MM.1S (cell line): ENCODE results near the gene PCDHA1.

Experiments used
- DNase-seq: peaks from one replicate; pipeline ENCODE4 v3.0.0-alpha.2; 2015
- H2AFZ ChIP-seq: fragments of 300-600 bp; sonication (generic); 2 replicates; pipeline ENCODE4 v1.6.0; 2016; ENCODE audit warnings: antibody characterized with exemption, low read length
- H3F3A ChIP-seq: fragments of 300-600 bp; sonication (generic); 2 replicates; pipeline ENCODE4 v1.6.1; 2016; ENCODE audit warnings: mild to moderate bottlenecking, antibody characterized with exemption, low read length, moderate library complexity, mixed read lengths; ENCODE audit not compliant: insufficient read depth
- H3K27ac ChIP-seq: fragments of 300-600 bp; sonication (generic); 2 replicates; pipeline ENCODE4 v1.5.1; 2016; ENCODE audit warnings: mild to moderate bottlenecking, low read length
- H3K27me3 ChIP-seq: fragments of 300-600 bp; sonication (generic); replicated peaks from 2 replicates; pipeline ENCODE4 v1.6.0; 2016; ENCODE audit warnings: low read length; ENCODE audit not compliant: insufficient read depth
- H3K36me3 ChIP-seq: fragments of 300-600 bp; sonication (generic); replicated peaks from 2 replicates; pipeline ENCODE4 v1.6.1; 2016; ENCODE audit warnings: mild to moderate bottlenecking, low read length, mixed read lengths; ENCODE audit not compliant: insufficient read depth
- H3K4me1 ChIP-seq: fragments of 300-600 bp; sonication (generic); 2 replicates; pipeline ENCODE4 v1.6.1; 2016; ENCODE audit warnings: low read length, mixed read lengths
- H3K4me2 ChIP-seq: fragments of 300-600 bp; sonication (generic); 2 replicates; pipeline ENCODE4 v1.6.0; 2016; ENCODE audit warnings: low read depth, low read length
- H3K4me3 ChIP-seq: fragments of 300-600 bp; sonication (generic); 2 replicates; pipeline ENCODE4 v1.5.1; 2016; ENCODE audit warnings: low read length, mixed read lengths
- H3K79me2 ChIP-seq: fragments of 300-600 bp; sonication (generic); 2 replicates; pipeline ENCODE4 v1.6.1; 2016; ENCODE audit warnings: mixed run types, low read length, mixed read lengths
- H3K9ac ChIP-seq: fragments of 300-600 bp; sonication (generic); 2 replicates; pipeline ENCODE4 v1.6.1; 2016; ENCODE audit warnings: low read length, mixed read lengths
- H3K9me2 ChIP-seq: fragments of 300-600 bp; sonication (generic); replicated peaks from 2 replicates; pipeline ENCODE4 v1.6.1; 2016; ENCODE audit warnings: mild to moderate bottlenecking, low read length, mixed read lengths; ENCODE audit not compliant: insufficient read depth
- H3K9me3 ChIP-seq: fragments of 300-600 bp; sonication (generic); replicated peaks from 2 replicates; pipeline ENCODE4 v1.6.1; 2016; ENCODE audit warnings: mild to moderate bottlenecking, low read length, mixed read lengths; ENCODE audit not compliant: insufficient read depth
- H4K20me1 ChIP-seq: fragments of 300-600 bp; sonication (generic); 2 replicates; pipeline ENCODE4 v1.6.1; 2016; ENCODE audit warnings: mild to moderate bottlenecking, low read length, moderate library complexity, mixed read lengths; ENCODE audit not compliant: insufficient read depth
- CTCF ChIP-seq: fragments of 300-600 bp; sonication (generic); IDR thresholded peaks from 2 replicates; pipeline ENCODE4 v1.5.1; 2016; ENCODE audit warnings: antibody characterized with exemption, low read length, mixed read lengths
- EZH2 ChIP-seq: fragments of 300-600 bp; sonication (generic); optimal IDR thresholded peaks from 2 replicates; pipeline ENCODE3; 2017; ENCODE audit warnings: low read depth, mild to moderate bottlenecking, antibody characterized with exemption, low read length, mixed read lengths
- EZH2phosphoT487 ChIP-seq: fragments of 300-600 bp; sonication (generic); IDR thresholded peaks from 2 replicates; pipeline ENCODE4 v1.6.1; 2018; ENCODE audit warnings: antibody characterized with exemption, low read length

The PCDHA1 gene

GRCh38 chr5:140785905-140786686 lies at the start of gene PCDHA1:
Gene PCDHA1, plus strand, starts transcription at chr5:140786140.
- Histone ChIP-seq H2AFZ (no peak within 1 kb of the TSS), H3K4me2 (no peak within 1 kb of the TSS), H3K4me3 (no peak within 1 kb of the TSS), H3K4me1 (no peaks in the 10 kb centered on the region), H3K27ac (no peak within 1 kb of the TSS), H3K79me2 (no peaks in the 10 kb centered on the region), H3K9ac (no peak within 1 kb of the TSS), H3K9me3 (no peaks in the 10 kb centered on the region; the same call in 1 of the 2 replicates), H3K36me3 (no peaks in the 10 kb centered on the region), H3F3A (no peaks in the 10 kb centered on the region), H4K20me1 (no peaks in the 10 kb centered on the region), H3K27me3 (no peaks in the 10 kb centered on the region), H3K9me2 (no peaks in the 10 kb centered on the region)
- DNase-seq = no peak
- TF ChIP-seq EZH2 (no peak), CTCF (peak; percentile 20)

- Histone ChIP-seq H3F3A (no peaks in the 10 kb centered on the region), H3K9me2 (no peaks in the 10 kb centered on the region), H2AFZ (no peak overlapping the region), H3K9me3 (no peaks in the 10 kb centered on the region), H3K79me2 (no peaks in the 10 kb centered on the region), H3K36me3 (no peaks in the 10 kb centered on the region), H3K4me3 (no peak overlapping the region), H3K4me1 (no peaks in the 10 kb centered on the region), H3K4me2 (no peak overlapping the region), H3K27ac (no peak overlapping the region), H3K27me3 (no peaks in the 10 kb centered on the region), H4K20me1 (no peaks in the 10 kb centered on the region), H3K9ac (no peak overlapping the region)
- DNase-seq = no peak
- TF ChIP-seq EZH2 = no peak
- no peak for TF ChIP-seq CTCF
- TF ChIP-seq EZH2phosphoT487 = no peak
Measured at GRCh38 chr5:140737486-140737885, 48.5 kb upstream of the PCDHA1 start.

- no peaks in the 10 kb centered on the region for H3F3A ChIP-seq
- H3K36me3 ChIP-seq = no peaks in the 10 kb centered on the region
- no peaks in the 10 kb centered on the region for H4K20me1 ChIP-seq
- H3K4me1 ChIP-seq = no peaks in the 10 kb centered on the region
- H3K4me3 ChIP-seq = no peak overlapping the region
- DNase-seq = no peak
- TF ChIP-seq EZH2 (no peak), EZH2phosphoT487 (no peak)
- no peak overlapping the region for H3K27ac ChIP-seq
- no peak overlapping the region for H2AFZ ChIP-seq
- H3K79me2 ChIP-seq = no peaks in the 10 kb centered on the region
- no peak overlapping the region for H3K4me2 ChIP-seq
- H3K9ac ChIP-seq = no peak overlapping the region
- no peaks in the 10 kb centered on the region for H3K9me3 ChIP-seq
- H3K27me3 ChIP-seq = no peaks in the 10 kb centered on the region
- no peaks in the 10 kb centered on the region for H3K9me2 ChIP-seq
Measured at GRCh38 chr5:140741967-140742366, 44.0 kb upstream of the PCDHA1 start.

DNA sequence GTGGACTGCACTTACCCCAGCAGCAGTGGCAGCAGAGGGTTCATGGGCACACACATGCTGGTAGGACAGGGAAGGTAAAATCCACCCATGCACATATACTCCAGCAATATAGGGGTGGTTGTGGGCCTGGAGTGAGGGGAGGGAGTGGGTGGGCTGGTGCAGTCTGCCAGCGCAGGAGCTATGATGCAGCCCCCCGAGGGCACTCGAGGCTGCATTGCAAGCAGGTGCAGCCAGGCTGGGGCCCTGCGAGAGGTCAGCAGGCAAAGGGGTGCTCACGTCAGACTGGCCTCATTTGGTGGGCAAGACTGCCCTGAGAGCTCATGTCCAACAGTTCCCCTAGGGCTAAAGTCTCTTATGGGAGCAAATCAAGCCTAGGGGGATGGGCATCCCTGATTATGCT lies 32.4 kb upstream of the PCDHA1 start:
- Histone ChIP-seq H3K36me3 (no peaks in the 10 kb centered on the region), H3K27ac (no peak overlapping the region), H3K4me1 (no peaks in the 10 kb centered on the region), H3K9ac (no peak overlapping the region), H3K27me3 (no peaks in the 10 kb centered on the region), H3K4me3 (no peak overlapping the region), H3K4me2 (no peak overlapping the region), H3K79me2 (no peaks in the 10 kb centered on the region), H3K9me3 (no peaks in the 10 kb centered on the region), H2AFZ (no peak overlapping the region), H3F3A (no peaks in the 10 kb centered on the region), H4K20me1 (no peaks in the 10 kb centered on the region), H3K9me2 (no peaks in the 10 kb centered on the region)
- no peak for TF ChIP-seq EZH2
- DNase-seq = no peak
